GM19372 (cell line): ENCODE results near the gene TRIM59.
"Not testable (repeated sequence)": the region's sequence is repeated elsewhere in the genome, so short reads cannot be mapped to it uniquely, and the experiment has no call there.

Experiments used
- ATAC-seq: cut with Tn5 transposase; IDR thresholded peaks from one replicate; pipeline ENCODE4 v1.9.1; 2021; ENCODE audit warnings: mild to moderate bottlenecking, low read depth, moderate library complexity; ENCODE audit not compliant: unreplicated experiment

Gene TRIM59

GRCh38 chr3:160459450-160459970 is 9.9 kb upstream of the TRIM59 start:
- no peak for ATAC-seq

GRCh38 chr3:160458151-160458550 is 8.6 kb upstream of the TRIM59 start:
- ATAC-seq = no peak

GRCh38 chr3:160455846-160456245 is 6.3 kb upstream of the TRIM59 start:
- no peak for ATAC-seq

- no peak for ATAC-seq
These were observed 5.4 kb upstream of the TRIM59 start for GRCh38 chr3:160454995-160455394.

GRCh38 chr3:160452251-160452650 is 2.7 kb upstream of the TRIM59 start:
- not testable (repeated sequence) for ATAC-seq

- no peak for ATAC-seq
These were observed 2.0 kb upstream of the TRIM59 start for GRCh38 chr3:160451602-160452001.

- no peak for ATAC-seq
These were observed 1.3 kb upstream of the TRIM59 start for GRCh38 chr3:160450846-160451245.

- peak; percentile 45 for ATAC-seq
These were observed 546 bp downstream of the TRIM59 start for GRCh38 chr3:160448845-160449635.

- ATAC-seq = no peak
These were observed 2.0 kb downstream of the TRIM59 start for GRCh38 chr3:160447544-160447943.

GRCh38 chr3:160446522-160447056 is 3.0 kb downstream of the TRIM59 start:
- no peak for ATAC-seq

- no peak for ATAC-seq
These were observed 3.7 kb downstream of the TRIM59 start for GRCh38 chr3:160445854-160446253.

- no peak for ATAC-seq
These were observed 5.2 kb downstream of the TRIM59 start for GRCh38 chr3:160444411-160444810.

- no peak for ATAC-seq
These were observed 8.9 kb downstream of the TRIM59 start for GRCh38 chr3:160440687-160441086.

- ATAC-seq = no peak
These were observed 12.5 kb downstream of the TRIM59 start for GRCh38 chr3:160437083-160437455.

- ATAC-seq = no peak
These were observed 13.8 kb downstream of the TRIM59 start for GRCh38 chr3:160435747-160436146.

- no peak for ATAC-seq
These were observed 14.5 kb downstream of the TRIM59 start for GRCh38 chr3:160435095-160435494.

GRCh38 chr3:160434071-160434470 is 15.5 kb downstream of the TRIM59 start:
- no peak for ATAC-seq

- no peak for ATAC-seq
These were observed 21.7 kb downstream of the TRIM59 start for GRCh38 chr3:160427832-160428424.

- no peak for ATAC-seq
These were observed 32.3 kb downstream of the TRIM59 start for GRCh38 chr3:160417311-160417710.

- no peak for ATAC-seq
These were observed 35.9 kb downstream of the TRIM59 start for GRCh38 chr3:160413613-160414248.

GRCh38 chr3:160412477-160412876 is 37.1 kb downstream of the TRIM59 start:
- no peak for ATAC-seq
